Vagina (tissue), 2 donors: Measurements from ENCODE around the gene CENPT. TPM values are rescaled to one million over a fixed set of nuclear protein-coding genes. Genes with fewer than 3 reads are reported as not detected.

ENCODE experiments used
- DNase-seq, 2 donors: peaks; one replicate each; pipeline ENCODE4 v3.0.0-alpha.2; 2017; ENCODE audit errors: extremely low spot score in 2 of 2
- H3K27ac ChIP-seq: fragments of 200-600 bp; sonication (generic); one replicate; pipeline ENCODE4 v1.5.1; 2019
- H3K27me3 ChIP-seq: fragments of 200-600 bp; sonication (generic); one replicate; pipeline ENCODE4 v1.5.1; 2019
- H3K36me3 ChIP-seq, 2 donors: fragments of 200-600 bp; sonication (generic); one replicate each; pipeline ENCODE4 v1.5.1; 2017 to 2019
- H3K4me1 ChIP-seq: fragments of 200-600 bp; sonication (generic); one replicate; pipeline ENCODE4 v1.5.1; 2019
- H3K4me3 ChIP-seq, 2 donors: fragments of 200-600 bp; sonication (generic); 1 replicate in 1 of 2; 2 replicates in 1 of 2; pipeline ENCODE4 v1.5.1; 2016 to 2019
- H3K9me3 ChIP-seq: fragments of 200-600 bp; sonication (generic); one replicate; pipeline ENCODE4 v1.5.1; 2019
- CTCF ChIP-seq, 3 experiments: fragments of 450-650 bp in 2 of 3; fragments of 200-600 bp in 1 of 3; sonication (generic) in 1 of 3; IDR thresholded peaks; one replicate each; pipeline ENCODE4 v1.5.1; 2017 to 2019; ENCODE audit warnings: antibody characterized with exemption in 3 of 3, mild to moderate bottlenecking in 2 of 3, moderate library complexity in 2 of 3
- POLR2A ChIP-seq, 2 donors: fragments of 450-650 bp; IDR thresholded peaks; one replicate each; pipeline ENCODE4 v1.6.1; 2017; ENCODE audit warnings: antibody characterized with exemption in 2 of 2, mild to moderate bottlenecking in 2 of 2, moderate library complexity in 2 of 2
- POLR2AphosphoS5 ChIP-seq, 2 donors: sonication (generic); formaldehyde crosslinking; IDR thresholded peaks; one replicate each; pipeline ENCODE4 v1.9.0; 2017; ENCODE audit warnings: antibody characterized with exemption in 2 of 2, mild to moderate bottlenecking in 2 of 2, low read depth in 1 of 2; ENCODE audit not compliant: insufficient read depth in 1 of 2
- intact Hi-C: fragments of 100-400 bp; cut with DNase I; formaldehyde crosslinking; loops from one replicate; pipeline ENCODE4 v1.15.1; 2023
- total RNA-seq: library from RNA; depleted of rRNA; stranded (reverse); fragments of >200 nt; gene quantifications from one replicate; pipeline ENCODE4 v1.2.3, GENCODE V29; 2016

Gene CENPT
- total RNA-seq, 1 donor from 2014 or later: 57.7 TPM

- intact Hi-C loops: no loop called here
- TF ChIP-seq POLR2AphosphoS5 (IDR thresholded peaks at IDR 0.05; ENCODE audit: insufficient read depth in 1 of 2, low read depth in 1 of 2) (no peak), POLR2A (IDR thresholded peaks at IDR 0.05) (no peak), CTCF (IDR thresholded peaks at IDR 0.05) (no peak)
- Histone ChIP-seq H3K9me3 (no peaks in the 10 kb centered on the region), H3K27me3 (no peaks in the 10 kb centered on the region), H3K27ac (no peak overlapping the region), H3K4me1 (peaks cover 15% of the 10 kb centered on the region), H3K36me3 (peaks cover 0 to 5% of the 10 kb centered on the region in 2 donors), H3K4me3 (no peak overlapping the region)
- no peak for DNase-seq
These were observed 51.3 kb downstream of the CENPT start for GRCh38 chr16:67796099-67796718.

GRCh38 chr16:67790071-67790470 lies 57.4 kb downstream of the CENPT start:
- no peaks in the 10 kb centered on the region for H3K4me1 ChIP-seq
- H3K27me3 ChIP-seq: no peaks in the 10 kb centered on the region
- DNase-seq: no peak
- intact Hi-C loops: no loop called here
- TF ChIP-seq POLR2A (IDR thresholded peaks at IDR 0.05) (no peak), CTCF (IDR thresholded peaks at IDR 0.05) (no peak), POLR2AphosphoS5 (IDR thresholded peaks at IDR 0.05; ENCODE audit: insufficient read depth in 1 of 2, low read depth in 1 of 2) (no peak)
- H3K36me3 ChIP-seq: no peaks in the 10 kb centered on the region
- no peak overlapping the region for H3K4me3 ChIP-seq
- H3K9me3 ChIP-seq: no peaks in the 10 kb centered on the region
- no peak overlapping the region for H3K27ac ChIP-seq

- TF ChIP-seq POLR2A (IDR thresholded peaks at IDR 0.05) (no peak), CTCF (IDR thresholded peaks at IDR 0.05) (no peak)
- H3K27me3 ChIP-seq: no peaks in the 10 kb centered on the region
- intact Hi-C loops: no loop called here
- no peaks in the 10 kb centered on the region for H3K36me3 ChIP-seq
- DNase-seq: no peak
- peaks cover 16% of the 10 kb centered on the region for H3K4me1 ChIP-seq
- H3K9me3 ChIP-seq: no peaks in the 10 kb centered on the region
- no peak overlapping the region for H3K27ac ChIP-seq
- no peak overlapping the region for H3K4me3 ChIP-seq
These were observed 61.0 kb downstream of the CENPT start for GRCh38 chr16:67786491-67786890.

- TF ChIP-seq POLR2A (IDR thresholded peaks at IDR 0.05) (no peak), POLR2AphosphoS5 (IDR thresholded peaks at IDR 0.05; ENCODE audit: insufficient read depth in 1 of 2, low read depth in 1 of 2) (no peak), CTCF (IDR thresholded peaks at IDR 0.05) (no peak)
- DNase-seq: no peak
- intact Hi-C loops: no loop called here
- no peaks in the 10 kb centered on the region for H3K27me3 ChIP-seq
- no peak overlapping the region for H3K4me3 ChIP-seq
- no peaks in the 10 kb centered on the region for H3K36me3 ChIP-seq
- no peaks in the 10 kb centered on the region for H3K9me3 ChIP-seq
- peak overlapping the region; percentile 63 for H3K27ac ChIP-seq
- H3K4me1 ChIP-seq: peaks cover 35% of the 10 kb centered on the region
These were observed 64.2 kb downstream of the CENPT start for GRCh38 chr16:67783353-67783725.

GRCh38 chr16:67782567-67783352 lies 64.7 kb downstream of the CENPT start:
- intact Hi-C loops: no loop called here
- no peaks in the 10 kb centered on the region for H3K36me3 ChIP-seq
- H3K4me3 ChIP-seq: no peak overlapping the region
- H3K9me3 ChIP-seq: no peaks in the 10 kb centered on the region
- TF ChIP-seq CTCF (IDR thresholded peaks at IDR 0.05) (no peak), POLR2AphosphoS5 (IDR thresholded peaks at IDR 0.05; ENCODE audit: insufficient read depth in 1 of 2, low read depth in 1 of 2) (no peak), POLR2A (IDR thresholded peaks at IDR 0.05) (no peak)
- H3K4me1 ChIP-seq: peaks cover 35% of the 10 kb centered on the region
- no peak for DNase-seq
- H3K27ac ChIP-seq: peak overlapping the region; percentile 63
- H3K27me3 ChIP-seq: no peaks in the 10 kb centered on the region
